Neural cell (in vitro differentiated cells): Measurements from ENCODE around the gene PAN2. TPM values are rescaled to one million over a fixed set of nuclear protein-coding genes. Genes with fewer than 3 reads are reported as not detected.
"Not testable (repeated sequence)": the region's sequence is repeated elsewhere in the genome, so short reads cannot be mapped to it uniquely, and the experiment has no call there.

Experiments used
- H2AFZ ChIP-seq: fragments of 200-600, 300-800 bp; sonication (generic), shearing (Covaris generic); 2 replicates; pipeline ENCODE4 v1.6.0; 2014; ENCODE audit warnings: low read depth, mild to moderate bottlenecking, antibody characterized with exemption, low read length, moderate library complexity
- H3F3A ChIP-seq: fragments of 200-600 bp; shearing (Covaris generic); 2 replicates; pipeline ENCODE4 v1.6.1; 2016; ENCODE audit warnings: mild to moderate bottlenecking, moderate library complexity, mixed read lengths, antibody characterized with exemption, low read length; ENCODE audit not compliant: insufficient read depth, poor library complexity, severe bottlenecking
- H3K27ac ChIP-seq: fragments of 200-600, 300-800 bp; sonication (generic), shearing (Covaris generic); 2 replicates; pipeline ENCODE4 v1.5.1; 2014; ENCODE audit warnings: mild to moderate bottlenecking, low read length, moderate library complexity
- H3K27me3 ChIP-seq: fragments of 300-800, 200-600 bp; sonication (generic), shearing (Covaris generic); 2 replicates; pipeline ENCODE4 v1.6.0; 2014; ENCODE audit warnings: mild to moderate bottlenecking, low read depth, low read length, moderate library complexity; ENCODE audit not compliant: insufficient read depth
- H3K36me3 ChIP-seq: fragments of 300-800, 200-600 bp; sonication (generic), shearing (Covaris generic); 2 replicates; pipeline ENCODE4 v1.5.1; 2014; ENCODE audit warnings: mild to moderate bottlenecking, antibody characterized with exemption, low read length, moderate library complexity; ENCODE audit not compliant: insufficient read depth
- H3K4me2 ChIP-seq: fragments of 300-800, 200-600 bp; sonication (generic), shearing (Covaris generic); 2 replicates; pipeline ENCODE4 v1.6.0; 2014; ENCODE audit warnings: mild to moderate bottlenecking, low read length
- H3K4me3 ChIP-seq: fragments of 300-800, 200-600 bp; sonication (generic), shearing (Covaris generic); 2 replicates; pipeline ENCODE4 v1.5.1; 2014; ENCODE audit warnings: mild to moderate bottlenecking, low read length, moderate library complexity
- H3K79me2 ChIP-seq: fragments of 200-600 bp; shearing (Covaris generic); replicated peaks from 2 replicates; pipeline ENCODE4 v1.6.0; 2014; ENCODE audit warnings: mild to moderate bottlenecking, low read length, moderate library complexity; ENCODE audit not compliant: insufficient read depth
- H3K9ac ChIP-seq: fragments of 300-800, 200-600 bp; sonication (generic), shearing (Covaris generic); 2 replicates; pipeline ENCODE4 v1.6.1; 2016; ENCODE audit warnings: mild to moderate bottlenecking, low read length, mixed read lengths
- H3K9me2 ChIP-seq: fragments of 200-600 bp; shearing (Covaris generic); 2 replicates; pipeline ENCODE4 v1.6.1; 2016; ENCODE audit warnings: mild to moderate bottlenecking, low read length, mixed read lengths; ENCODE audit not compliant: insufficient read depth
- H3K9me3 ChIP-seq: fragments of 200-600, 300-800 bp; sonication (generic), shearing (Covaris generic); 2 replicates; pipeline ENCODE4 v1.6.1; 2016; ENCODE audit warnings: mild to moderate bottlenecking, mixed run types, low read length, moderate library complexity, mixed read lengths
- H4K20me1 ChIP-seq: fragments of 200-600 bp; shearing (Covaris generic); 2 replicates; pipeline ENCODE4 v1.6.1; 2016; ENCODE audit warnings: mild to moderate bottlenecking, mixed run types; ENCODE audit not compliant: insufficient read depth
- CTCF ChIP-seq: fragments of 450-650 bp; IDR thresholded peaks from 2 replicates; pipeline ENCODE4 v1.5.1; 2014; ENCODE audit warnings: antibody characterized with exemption, mild to moderate bottlenecking, moderate library complexity; ENCODE audit not compliant: poor library complexity, severe bottlenecking
- EP300 ChIP-seq: fragments of 450-650 bp; conservative IDR thresholded peaks from 2 replicates; pipeline ENCODE4 v1.6.1; 2014; ENCODE audit warnings: antibody characterized with exemption, mild to moderate bottlenecking, moderate library complexity; ENCODE audit not compliant: poor library complexity, severe bottlenecking
- EZH2 ChIP-seq: fragments of 200-600, 300-800 bp; shearing (Covaris generic), sonication (generic); IDR thresholded peaks from 2 replicates; pipeline ENCODE4 v1.6.1; 2014; ENCODE audit warnings: antibody characterized with exemption, low read length, borderline replicate concordance, mild to moderate bottlenecking; ENCODE audit not compliant: insufficient read depth, poor library complexity, severe bottlenecking
- MXI1 ChIP-seq: fragments of 450-650 bp; conservative IDR thresholded peaks from 2 replicates; pipeline ENCODE4 v1.6.1; 2014; ENCODE audit warnings: antibody characterized with exemption, mild to moderate bottlenecking; ENCODE audit not compliant: poor library complexity, severe bottlenecking
- POLR2AphosphoS5 ChIP-seq: IDR thresholded peaks from 2 replicates; pipeline ENCODE4 v1.6.1; 2012
- RAD21 ChIP-seq: fragments of 450-650 bp; conservative IDR thresholded peaks from 2 replicates; pipeline ENCODE4 v1.6.1; 2014; ENCODE audit warnings: antibody characterized with exemption, mild to moderate bottlenecking, moderate library complexity
- REST ChIP-seq: IDR thresholded peaks from 2 replicates; pipeline ENCODE4 v1.6.1; 2012; ENCODE audit warnings: borderline replicate concordance
- SMC3 ChIP-seq: fragments of 450-650 bp; conservative IDR thresholded peaks from 2 replicates; pipeline ENCODE4 v1.6.1; 2014; ENCODE audit warnings: antibody characterized with exemption, mild to moderate bottlenecking, moderate library complexity; ENCODE audit not compliant: poor library complexity
- TAF1 ChIP-seq: IDR thresholded peaks from 2 replicates; pipeline ENCODE4 v1.6.1; 2012; ENCODE audit warnings: low read depth
- polyA plus RNA-seq: library from polyadenylated mRNA; depleted of rRNA; stranded (reverse); fragments of >200 nt; gene quantifications from 2 replicates; pipeline ENCODE4 v1.2.3, GENCODE V29; 2014

The PAN2 gene
- polyA plus RNA-seq, 1 donor from 2014 or later, result 63.0 TPM

DNA sequence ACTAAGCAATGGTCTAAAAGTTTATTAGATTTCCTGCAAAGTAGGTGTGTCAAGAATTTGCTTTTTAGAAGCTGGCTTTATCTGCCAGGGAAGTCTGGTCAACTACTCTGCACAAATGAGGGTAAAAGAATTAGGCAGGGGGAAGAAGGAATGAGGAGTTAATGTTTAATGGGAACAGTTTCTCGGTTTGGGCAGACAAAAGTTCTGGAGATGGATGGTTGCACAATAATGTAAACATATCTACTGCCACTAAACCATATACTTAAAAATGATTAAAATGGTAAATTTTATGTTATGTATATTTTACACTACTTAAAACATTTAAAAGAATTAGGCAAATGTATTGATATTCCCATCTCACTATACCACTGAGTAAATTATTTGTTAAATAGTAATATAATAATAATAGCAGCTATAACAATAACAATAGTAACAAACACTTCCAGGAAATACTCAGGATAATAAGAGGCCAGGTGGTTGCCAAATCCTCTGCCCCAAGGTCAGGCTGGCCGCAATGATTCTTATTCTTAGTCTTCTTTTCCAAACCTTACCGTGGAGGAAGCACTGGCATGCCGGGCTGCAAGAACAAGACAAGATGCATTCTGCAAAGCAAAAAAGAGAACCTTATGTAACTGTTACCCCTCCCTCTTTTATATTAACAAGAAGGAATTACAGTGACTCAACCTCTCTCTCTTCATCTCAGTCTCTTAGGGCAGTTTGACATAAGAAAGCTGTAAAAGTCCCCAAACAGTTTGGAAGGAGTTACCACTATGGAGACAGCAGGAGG, 47.6 kb downstream of the PAN2 start:
- TF ChIP-seq TAF1, result no peak
- no peak for TF ChIP-seq EP300
- no peak for TF ChIP-seq CTCF
- no peak for TF ChIP-seq RAD21
- TF ChIP-seq EZH2, result no peak
- TF ChIP-seq REST, result no peak
- no peak for TF ChIP-seq MXI1
- TF ChIP-seq POLR2AphosphoS5, result no peak
- no peak for TF ChIP-seq SMC3
- Histone ChIP-seq H3K4me3 (no peak overlapping the region), H3K9me3 (no peaks in the 10 kb centered on the region), H3K27ac (no peak overlapping the region), H3K4me2 (no peak overlapping the region), H3K79me2 (peaks cover 4% of the 10 kb centered on the region), H3F3A (no peaks in the 10 kb centered on the region), H4K20me1 (no peaks in the 10 kb centered on the region), H3K9me2 (no peaks in the 10 kb centered on the region), H3K27me3 (no peaks in the 10 kb centered on the region), H3K9ac (no peak overlapping the region), H3K36me3 (no peaks in the 10 kb centered on the region), H2AFZ (no peak overlapping the region)

GRCh38 chr12:56284263-56284662, 49.5 kb downstream of the PAN2 start:
- H3K27ac ChIP-seq, H3K9me2 ChIP-seq, H4K20me1 ChIP-seq, H3K4me3 ChIP-seq, H3K9me3 ChIP-seq, H3F3A ChIP-seq, H3K9ac ChIP-seq, H2AFZ ChIP-seq, H3K79me2 ChIP-seq, H3K4me2 ChIP-seq, H3K36me3 ChIP-seq, H3K27me3 ChIP-seq: not testable (repeated sequence)
